ENCODE data around the gene PCDH1. TPM values are rescaled to one million over a fixed set of nuclear protein-coding genes. Genes with fewer than 3 reads are reported as not detected.

PCDH1 gene
- total RNA-seq, 1 donor from 2014 or later, result 21.3 TPM

GRCh38 chr5:141873933-141874261 is 4.3 kb downstream of the PCDH1 start:
- DNase-seq, result no peak

- no peak for DNase-seq
Measured at GRCh38 chr5:141872496-141873356, 5.5 kb downstream of the PCDH1 start.

GRCh38 chr5:141871870-141872269 is 6.3 kb downstream of the PCDH1 start:
- DNase-seq, result no peak

- no peak for DNase-seq
Measured at GRCh38 chr5:141870871-141871270, 7.3 kb downstream of the PCDH1 start.

DNA sequence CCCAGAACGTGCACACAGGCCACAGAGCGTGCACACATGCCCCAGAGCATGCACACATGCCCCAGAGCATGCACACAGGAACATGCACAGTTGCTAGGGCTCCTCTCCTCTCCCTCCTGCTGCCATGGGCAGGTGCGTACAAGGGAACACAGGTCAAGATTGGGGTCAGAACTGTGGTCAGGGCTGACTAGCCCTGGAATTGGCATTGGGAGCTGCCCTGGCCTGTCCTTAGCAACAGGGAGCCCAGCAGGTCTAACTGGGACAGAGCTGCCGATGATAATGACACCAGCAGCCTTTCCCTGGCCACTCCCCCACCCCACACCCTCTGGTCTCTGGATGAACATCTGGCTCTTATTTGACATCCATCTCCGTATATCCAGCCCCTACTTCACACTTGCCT is 8.0 kb downstream of the PCDH1 start:
- DNase-seq, result no peak

DNA sequence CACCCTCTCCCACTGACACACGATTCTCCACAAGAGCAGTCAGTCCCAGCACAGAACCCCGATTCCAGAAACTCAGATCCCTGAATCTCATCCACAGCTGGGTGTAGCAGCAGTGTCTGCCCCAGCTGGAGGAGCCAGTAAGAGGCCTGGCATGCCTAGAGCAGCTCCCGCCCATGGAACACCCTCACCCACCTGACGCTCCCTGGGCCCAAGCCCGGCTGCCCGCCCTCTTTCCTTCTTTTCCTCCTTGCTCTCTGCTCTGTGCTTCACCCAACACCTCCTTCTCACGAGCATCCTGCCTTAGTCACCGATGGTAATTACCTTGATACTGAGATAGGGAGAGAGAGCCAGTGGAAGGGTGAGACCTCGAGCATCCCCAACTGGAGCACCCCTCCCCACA is 8.7 kb downstream of the PCDH1 start:
- no peak for DNase-seq

GRCh38 chr5:141869040-141869439 is 9.2 kb downstream of the PCDH1 start:
- DNase-seq, result no peak

DNA sequence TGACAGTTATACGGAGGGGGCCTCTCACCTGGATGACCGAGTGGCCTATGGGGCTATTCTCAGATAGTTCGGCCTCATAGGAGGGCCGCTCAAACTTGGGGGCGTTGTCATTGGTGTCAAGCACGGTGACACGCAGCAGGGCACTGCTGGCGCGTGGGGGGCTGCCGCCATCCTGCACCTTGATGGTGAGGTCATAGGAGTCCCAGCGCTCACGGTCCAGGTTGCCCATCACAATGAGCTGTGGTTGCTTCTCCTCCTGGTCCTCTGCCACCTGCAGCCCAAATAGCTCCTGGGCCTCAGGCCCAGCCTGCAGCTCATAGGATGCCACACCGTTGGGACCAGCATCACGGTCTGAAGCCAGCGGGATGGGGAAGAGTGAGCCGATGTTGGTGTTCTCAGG is 9.7 kb downstream of the PCDH1 start:
- no peak for DNase-seq

DNA sequence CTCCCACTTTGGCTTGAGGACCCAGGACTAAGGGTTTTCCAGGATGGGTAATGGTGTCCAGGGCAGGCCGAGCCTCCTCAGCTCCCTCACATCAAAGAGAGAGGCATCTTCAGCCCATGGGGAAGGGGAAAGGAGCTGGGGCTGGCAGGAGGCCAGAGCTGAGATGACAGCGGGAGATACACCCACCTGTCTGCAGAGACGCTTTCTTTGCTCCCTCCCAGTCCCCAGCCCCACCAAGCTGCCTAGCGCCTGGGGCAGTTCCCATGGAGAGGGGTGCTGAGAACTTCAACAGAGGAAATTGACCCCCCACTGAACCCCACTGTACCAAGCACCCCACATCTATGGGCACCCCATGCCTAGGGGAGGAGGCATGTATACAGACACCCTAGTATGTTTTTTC is 10.6 kb downstream of the PCDH1 start:
- no peak for DNase-seq

DNA sequence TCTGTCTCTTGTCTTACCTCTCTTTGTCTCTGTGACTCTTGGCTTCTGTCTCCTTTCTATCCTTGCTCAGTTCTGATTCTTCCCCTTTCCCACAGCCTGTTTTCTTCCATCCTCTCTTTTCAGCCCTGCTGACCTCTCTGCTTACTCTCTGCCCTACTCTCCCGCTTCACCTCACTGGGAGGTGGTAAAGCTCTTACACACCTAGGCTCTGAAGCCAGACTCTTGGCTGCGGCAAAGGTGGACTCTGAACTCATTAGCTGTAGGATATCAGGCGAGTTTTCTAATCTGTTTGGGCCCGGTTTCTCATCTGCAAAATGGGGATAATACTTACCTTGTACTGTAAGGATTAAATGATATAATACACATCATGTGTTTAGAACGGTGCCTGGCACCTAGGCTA is 11.1 kb downstream of the PCDH1 start:
- no peak for DNase-seq

- DNase-seq, result no peak
Measured at GRCh38 chr5:141866096-141866495, 12.1 kb downstream of the PCDH1 start.

GRCh38 chr5:141865406-141865805 is 12.8 kb downstream of the PCDH1 start:
- DNase-seq, result no peak

- DNase-seq, result no peak
Measured at GRCh38 chr5:141864371-141865370, 13.5 kb downstream of the PCDH1 start.

DNA sequence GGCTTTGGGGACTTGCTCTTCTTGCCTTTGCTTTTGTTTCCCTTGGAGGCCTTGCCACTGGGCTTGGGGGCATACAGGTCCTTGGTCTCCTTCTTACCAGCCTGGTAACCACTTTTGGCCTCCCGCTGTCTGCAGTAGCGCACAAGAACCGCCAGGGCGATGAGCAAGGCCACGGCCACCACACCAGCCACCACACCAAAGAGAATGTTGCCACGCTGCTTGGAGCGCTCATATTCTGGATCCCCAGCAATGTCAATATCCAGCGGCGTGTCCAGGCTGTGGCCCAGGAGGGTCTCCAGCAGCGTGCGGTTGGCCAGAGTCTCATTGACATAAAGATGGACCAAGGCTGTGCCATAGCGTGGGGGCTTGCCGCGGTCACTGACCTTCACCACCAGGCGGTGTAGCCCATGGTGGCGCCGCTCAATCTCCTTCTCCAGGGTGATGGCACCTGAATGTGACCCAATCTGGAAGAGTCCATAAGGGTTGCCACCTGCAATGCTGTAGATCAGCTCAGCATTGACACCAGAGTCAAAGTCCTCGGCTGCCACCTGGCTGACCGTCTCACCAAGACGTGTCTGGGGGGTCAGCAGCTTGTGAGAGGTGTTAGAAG is 14.5 kb downstream of the PCDH1 start:
- DNase-seq, result no peak

- DNase-seq, result no peak
Measured at GRCh38 chr5:141862936-141863543, 15.2 kb downstream of the PCDH1 start.

- DNase-seq, result no peak
Measured at GRCh38 chr5:141861194-141861593, 17.0 kb downstream of the PCDH1 start.

DNA sequence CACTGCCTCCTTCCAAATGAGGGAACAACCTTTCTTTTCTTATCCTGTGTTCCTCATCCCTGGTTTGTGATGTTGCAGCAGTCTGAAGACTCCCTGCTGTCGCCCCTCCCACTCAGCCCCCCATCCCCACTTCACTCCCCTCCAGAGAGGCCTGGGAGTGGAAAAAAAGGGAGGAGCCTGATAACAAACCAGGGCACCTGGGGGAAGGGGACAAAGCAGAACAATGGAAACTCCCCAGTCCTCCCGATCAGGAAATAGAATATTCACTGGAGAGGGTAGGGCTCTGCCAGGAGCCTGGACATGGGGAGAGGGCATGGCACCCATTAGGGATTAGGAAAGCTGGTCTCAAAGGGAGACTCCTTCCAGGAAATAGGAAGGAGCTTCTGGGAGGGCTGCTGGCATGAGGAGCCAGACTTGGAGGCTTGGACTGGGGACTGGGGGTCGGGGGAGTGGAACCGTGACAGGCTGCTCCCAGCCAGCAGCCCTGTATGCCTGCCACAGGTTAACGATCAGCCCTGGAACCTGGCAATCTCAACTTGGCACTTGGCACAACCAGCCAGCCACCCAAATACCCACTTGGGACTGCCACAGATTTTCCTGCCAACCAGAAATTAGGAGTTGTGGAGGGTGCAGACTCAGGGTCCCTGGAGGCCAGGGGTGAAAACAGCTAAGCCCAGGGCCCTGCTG is 20.0 kb downstream of the PCDH1 start:
- DNase-seq, result no peak

- DNase-seq, result no peak
Measured at GRCh38 chr5:141857226-141857625, 21.0 kb downstream of the PCDH1 start.

GRCh38 chr5:141856037-141856790 is 22.0 kb downstream of the PCDH1 start:
- DNase-seq, result no peak

- DNase-seq, result no peak
Measured at GRCh38 chr5:141855265-141856036, 22.8 kb downstream of the PCDH1 start.

Data from skin of body (tissue), 2 donors.